ENCODE results near the gene DNAJA3.

DNA sequence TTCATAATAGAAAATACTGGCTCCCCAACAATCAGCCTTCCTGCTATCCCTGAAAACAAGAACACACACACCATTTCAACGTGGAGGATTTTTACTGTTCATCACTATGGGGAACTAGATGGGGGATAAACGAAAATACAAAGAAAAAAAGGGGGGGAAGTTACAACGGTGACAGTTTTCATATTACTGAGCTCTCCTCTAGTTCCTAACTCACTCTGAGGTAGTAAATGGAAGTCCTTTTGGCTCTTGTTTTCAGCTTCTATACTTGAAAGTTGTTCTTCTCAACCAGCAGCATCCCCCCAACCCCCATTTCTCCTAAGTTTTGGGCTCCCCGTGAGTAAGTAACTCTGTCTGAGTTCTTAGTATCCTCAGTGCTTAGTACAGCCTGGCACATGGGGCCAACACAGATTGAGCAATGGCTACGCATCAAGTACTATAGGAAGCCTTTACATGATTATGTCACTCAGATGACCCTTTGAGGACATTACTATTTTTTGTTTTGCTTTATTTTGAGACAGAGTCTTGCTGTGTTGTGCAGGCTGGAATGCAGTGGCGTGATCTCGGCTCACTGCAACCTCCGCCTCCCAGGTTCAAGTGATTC lies 5.1 kb upstream of the DNAJA3 start:
- TF ChIP-seq CTCF (conservative IDR thresholded peaks at IDR 0.05; ENCODE audit: low read depth, low read length) (no peak), USF2 (IDR thresholded peaks at IDR 0.05; ENCODE audit: low read depth, low read length) (no peak)
